ENCODE measurements around the gene ZBTB8B.
"Not testable (repeated sequence)": the region's sequence is repeated elsewhere in the genome, so short reads cannot be mapped to it uniquely, and the experiment has no call there.

ZBTB8B gene

DNA sequence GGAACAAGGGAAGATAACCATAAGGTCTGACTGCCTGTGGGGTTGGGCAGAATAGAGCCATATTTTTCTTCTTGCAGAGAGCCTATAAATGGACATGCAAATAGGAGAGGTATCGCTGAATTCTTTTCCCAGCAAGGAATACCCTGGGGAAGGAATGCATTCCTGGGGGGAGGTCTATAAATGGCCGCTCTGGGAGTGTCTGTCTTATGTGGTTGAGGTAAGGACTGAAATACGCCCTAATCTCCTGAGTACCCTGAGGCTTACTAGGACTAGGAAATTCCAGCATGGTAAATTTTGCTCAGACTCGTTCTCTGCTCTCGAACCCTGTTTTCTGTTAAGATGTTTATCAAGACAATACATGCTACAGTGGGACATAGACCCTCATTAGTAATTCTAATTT, 6.1 kb upstream of the ZBTB8B start:
- H3K4me3 ChIP-seq (ENCODE audit: low read depth, low read length); H3K9me3 ChIP-seq (ENCODE audit: control insufficient read depth, insufficient read depth, low read depth, low read length); POLR2A ChIA-PET; CTCF ChIA-PET; H3K36me3 ChIP-seq (ENCODE audit: control insufficient read depth in 2 of 2, insufficient read depth in 1 of 2, low read length in 2 of 2); H3K27ac ChIP-seq (ENCODE audit: extremely low read depth, low read depth, low read length); H3K4me1 ChIP-seq (ENCODE audit: control insufficient read depth, insufficient read depth, low read length): not testable (repeated sequence)
- TF ChIP-seq, protein P1, sequence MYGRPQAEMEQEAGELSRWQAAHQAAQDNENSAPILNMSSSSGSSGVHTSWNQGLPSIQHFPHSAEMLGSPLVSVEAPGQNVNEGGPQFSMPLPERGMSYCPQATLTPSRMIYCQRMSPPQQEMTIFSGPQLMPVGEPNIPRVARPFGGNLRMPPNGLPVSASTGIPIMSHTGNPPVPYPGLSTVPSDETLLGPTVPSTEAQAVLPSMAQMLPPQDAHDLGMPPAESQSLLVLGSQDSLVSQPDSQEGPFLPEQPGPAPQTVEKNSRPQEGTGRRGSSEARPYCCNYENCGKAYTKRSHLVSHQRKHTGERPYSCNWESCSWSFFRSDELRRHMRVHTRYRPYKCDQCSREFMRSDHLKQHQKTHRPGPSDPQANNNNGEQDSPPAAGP (tag by site-specific recombination; IDR thresholded peaks at IDR 0.05), result peak; percentile 42; the same call in 1 of the 2 replicates
- TF ChIP-seq, protein P2, sequence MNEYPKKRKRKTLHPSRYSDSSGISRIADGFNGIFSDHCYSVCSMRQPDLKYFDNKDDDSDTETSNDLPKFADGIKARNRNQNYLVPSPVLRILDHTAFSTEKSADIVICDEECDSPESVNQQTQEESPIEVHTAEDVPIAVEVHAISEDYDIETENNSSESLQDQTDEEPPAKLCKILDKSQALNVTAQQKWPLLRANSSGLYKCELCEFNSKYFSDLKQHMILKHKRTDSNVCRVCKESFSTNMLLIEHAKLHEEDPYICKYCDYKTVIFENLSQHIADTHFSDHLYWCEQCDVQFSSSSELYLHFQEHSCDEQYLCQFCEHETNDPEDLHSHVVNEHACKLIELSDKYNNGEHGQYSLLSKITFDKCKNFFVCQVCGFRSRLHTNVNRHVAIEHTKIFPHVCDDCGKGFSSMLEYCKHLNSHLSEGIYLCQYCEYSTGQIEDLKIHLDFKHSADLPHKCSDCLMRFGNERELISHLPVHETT (tag by site-specific recombination; IDR thresholded peaks at IDR 0.05), result peak; percentile 53; the same call in 1 of the 2 replicates
- TF ChIP-seq SETDB1 (IDR thresholded peaks at IDR 0.05; ENCODE audit: insufficient read length, low read length) (peak; percentile 99), ZNF184 (tag by site-specific recombination; IDR thresholded peaks at IDR 0.05) (0 out of 2 replicates have a peak, but pooled peaks have one; percentile 52), KLF8 (tag by site-specific recombination; IDR thresholded peaks at IDR 0.05) (peak; percentile 45; the same call in 1 of the 2 replicates), ZNF529 (tag by site-specific recombination; IDR thresholded peaks at IDR 0.05; ENCODE audit: insufficient replicate concordance) (peak; percentile 60), SP7 (tag by site-specific recombination; IDR thresholded peaks at IDR 0.05) (0 out of 2 replicates have a peak, but pooled peaks have one; percentile 13), ZNF626 (tag by site-specific recombination; IDR thresholded peaks at IDR 0.05) (peak; percentile 95), ZFP37 (tag by site-specific recombination; IDR thresholded peaks at IDR 0.05) (0 out of 2 replicates have a peak, but pooled peaks have one; percentile 23), ZNF558 (tag by site-specific recombination; IDR thresholded peaks at IDR 0.05) (peak; percentile 57)
- TF ChIP-seq, protein P3, sequence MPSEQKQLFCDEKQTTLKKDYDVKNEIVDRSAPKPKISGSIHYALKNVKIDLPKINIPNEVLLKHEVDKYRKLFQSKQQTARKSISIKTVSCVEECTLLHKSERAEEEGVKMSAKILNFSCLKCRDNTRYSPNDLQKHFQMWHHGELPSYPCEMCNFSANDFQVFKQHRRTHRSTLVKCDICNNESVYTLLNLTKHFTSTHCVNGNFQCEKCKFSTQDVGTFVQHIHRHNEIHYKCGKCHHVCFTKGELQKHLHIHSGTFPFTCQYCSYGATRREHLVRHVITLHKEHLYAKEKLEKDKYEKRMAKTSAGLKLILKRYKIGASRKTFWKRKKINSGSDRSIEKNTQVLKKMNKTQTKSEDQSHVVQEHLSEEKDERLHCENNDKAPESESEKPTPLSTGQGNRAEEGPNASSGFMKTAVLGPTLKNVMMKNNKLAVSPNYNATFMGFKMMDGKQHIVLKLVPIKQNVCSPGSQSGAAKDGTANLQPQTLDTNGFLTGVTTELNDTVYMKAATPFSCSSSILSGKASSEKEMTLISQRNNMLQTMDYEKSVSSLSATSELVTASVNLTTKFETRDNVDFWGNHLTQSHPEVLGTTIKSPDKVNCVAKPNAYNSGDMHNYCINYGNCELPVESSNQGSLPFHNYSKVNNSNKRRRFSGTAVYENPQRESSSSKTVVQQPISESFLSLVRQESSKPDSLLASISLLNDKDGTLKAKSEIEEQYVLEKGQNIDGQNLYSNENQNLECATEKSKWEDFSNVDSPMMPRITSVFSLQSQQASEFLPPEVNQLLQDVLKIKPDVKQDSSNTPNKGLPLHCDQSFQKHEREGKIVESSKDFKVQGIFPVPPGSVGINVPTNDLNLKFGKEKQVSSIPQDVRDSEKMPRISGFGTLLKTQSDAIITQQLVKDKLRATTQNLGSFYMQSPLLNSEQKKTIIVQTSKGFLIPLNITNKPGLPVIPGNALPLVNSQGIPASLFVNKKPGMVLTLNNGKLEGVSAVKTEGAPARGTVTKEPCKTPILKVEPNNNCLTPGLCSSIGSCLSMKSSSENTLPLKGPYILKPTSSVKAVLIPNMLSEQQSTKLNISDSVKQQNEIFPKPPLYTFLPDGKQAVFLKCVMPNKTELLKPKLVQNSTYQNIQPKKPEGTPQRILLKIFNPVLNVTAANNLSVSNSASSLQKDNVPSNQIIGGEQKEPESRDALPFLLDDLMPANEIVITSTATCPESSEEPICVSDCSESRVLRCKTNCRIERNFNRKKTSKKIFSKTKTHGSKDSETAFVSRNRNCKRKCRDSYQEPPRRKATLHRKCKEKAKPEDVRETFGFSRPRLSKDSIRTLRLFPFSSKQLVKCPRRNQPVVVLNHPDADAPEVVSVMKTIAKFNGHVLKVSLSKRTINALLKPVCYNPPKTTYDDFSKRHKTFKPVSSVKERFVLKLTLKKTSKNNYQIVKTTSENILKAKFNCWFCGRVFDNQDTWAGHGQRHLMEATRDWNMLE (tag by site-specific recombination; conservative IDR thresholded peaks at IDR 0.05; ENCODE audit: low read depth), result 0 out of 2 replicates have a peak, but pooled peaks have one; percentile 28
- TF ChIP-seq, protein P4, sequence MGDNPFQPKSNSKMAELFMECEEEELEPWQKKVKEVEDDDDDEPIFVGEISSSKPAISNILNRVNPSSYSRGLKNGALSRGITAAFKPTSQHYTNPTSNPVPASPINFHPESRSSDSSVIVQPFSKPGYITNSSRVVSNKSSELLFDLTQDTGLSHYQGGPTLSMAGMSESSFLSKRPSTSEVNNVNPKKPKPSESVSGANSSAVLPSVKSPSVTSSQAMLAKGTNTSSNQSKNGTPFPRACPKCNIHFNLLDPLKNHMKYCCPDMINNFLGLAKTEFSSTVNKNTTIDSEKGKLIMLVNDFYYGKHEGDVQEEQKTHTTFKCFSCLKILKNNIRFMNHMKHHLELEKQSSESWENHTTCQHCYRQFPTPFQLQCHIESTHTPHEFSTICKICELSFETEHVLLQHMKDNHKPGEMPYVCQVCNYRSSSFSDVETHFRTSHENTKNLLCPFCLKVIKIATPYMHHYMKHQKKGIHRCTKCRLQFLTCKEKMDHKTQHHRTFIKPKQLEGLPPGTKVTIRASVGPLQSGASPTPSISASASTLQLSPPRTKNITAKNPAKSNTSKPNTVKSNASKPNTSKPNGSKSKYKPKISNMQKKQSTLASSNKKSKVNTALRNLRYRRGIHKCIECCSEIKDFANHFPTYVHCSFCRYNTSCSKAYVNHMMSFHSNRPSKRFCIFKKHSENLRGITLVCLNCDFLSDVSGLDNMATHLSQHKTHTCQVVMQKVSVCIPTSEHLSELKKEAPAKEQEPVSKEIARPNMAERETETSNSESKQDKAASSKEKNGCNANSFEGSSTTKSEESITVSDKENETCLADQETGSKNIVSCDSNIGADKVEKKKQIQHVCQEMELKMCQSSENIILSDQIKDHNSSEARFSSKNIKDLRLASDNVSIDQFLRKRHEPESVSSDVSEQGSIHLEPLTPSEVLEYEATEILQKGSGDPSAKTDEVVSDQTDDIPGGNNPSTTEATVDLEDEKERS (tag by site-specific recombination; IDR thresholded peaks at IDR 0.05), result peak; percentile 95

DNA sequence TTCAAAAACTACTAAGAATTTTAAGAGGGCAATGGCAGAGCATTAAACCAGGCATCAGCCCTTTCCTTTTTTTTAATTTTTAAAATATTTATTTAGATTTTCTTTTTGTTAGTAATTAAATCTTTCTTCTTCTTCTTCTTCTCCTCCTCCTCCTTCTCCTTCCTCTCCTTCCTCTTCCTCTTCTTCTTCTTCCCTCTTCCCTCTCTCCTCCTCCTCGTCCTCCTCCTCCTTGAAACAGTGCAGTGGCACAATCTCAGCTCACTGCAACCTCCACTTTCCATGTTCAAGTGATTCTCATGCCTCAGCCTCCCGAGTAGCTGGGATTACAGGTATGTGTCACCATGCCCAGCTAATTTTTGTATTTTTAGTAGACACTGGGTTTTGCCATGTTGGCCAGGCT, 1.9 kb upstream of the ZBTB8B start:
- H3K9me3 ChIP-seq (ENCODE audit: control insufficient read depth, insufficient read depth, low read depth, low read length); POLR2A ChIA-PET; H3K4me1 ChIP-seq (ENCODE audit: control insufficient read depth, insufficient read depth, low read length); H3K4me3 ChIP-seq (ENCODE audit: low read depth, low read length); H3K27ac ChIP-seq (ENCODE audit: extremely low read depth, low read depth, low read length); H3K36me3 ChIP-seq (ENCODE audit: control insufficient read depth in 2 of 2, insufficient read depth in 1 of 2, low read length in 2 of 2): not testable (repeated sequence)
- TF ChIP-seq, protein P5, sequence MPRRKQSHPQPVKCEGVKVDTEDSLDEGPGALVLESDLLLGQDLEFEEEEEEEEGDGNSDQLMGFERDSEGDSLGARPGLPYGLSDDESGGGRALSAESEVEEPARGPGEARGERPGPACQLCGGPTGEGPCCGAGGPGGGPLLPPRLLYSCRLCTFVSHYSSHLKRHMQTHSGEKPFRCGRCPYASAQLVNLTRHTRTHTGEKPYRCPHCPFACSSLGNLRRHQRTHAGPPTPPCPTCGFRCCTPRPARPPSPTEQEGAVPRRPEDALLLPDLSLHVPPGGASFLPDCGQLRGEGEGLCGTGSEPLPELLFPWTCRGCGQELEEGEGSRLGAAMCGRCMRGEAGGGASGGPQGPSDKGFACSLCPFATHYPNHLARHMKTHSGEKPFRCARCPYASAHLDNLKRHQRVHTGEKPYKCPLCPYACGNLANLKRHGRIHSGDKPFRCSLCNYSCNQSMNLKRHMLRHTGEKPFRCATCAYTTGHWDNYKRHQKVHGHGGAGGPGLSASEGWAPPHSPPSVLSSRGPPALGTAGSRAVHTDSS (tag by site-specific recombination; IDR thresholded peaks at IDR 0.05), result peak; percentile 79
- CTCF ChIA-PET, result interaction anchor here (0.6 kb wide), 1 partner anchor 18 kb away, joined by 3 read pairs; no protein-coding TSS in a partner anchor

Measured in HEK293 (cell line).